Esophagus muscularis mucosa (tissue), 4 donors: ENCODE results near the gene CREB3L2. TPM values are rescaled to one million over a fixed set of nuclear protein-coding genes. Genes with fewer than 3 reads are reported as not detected.
A peak's percentile ranks its signal among the peaks of the same experiment; 100 is the strongest.

Experiments used
- DNase-seq: peaks from one replicate; pipeline ENCODE4 v3.0.0-alpha.2; 2017; ENCODE audit errors: extremely low spot score
- H3K27ac ChIP-seq, 4 donors: fragments of 200-600 bp; sonication (generic); replicated peaks in 1 of 4; 1 replicate in 3 of 4; 2 replicates in 1 of 4; pipeline ENCODE4 v1.5.1; 2016 to 2019; ENCODE audit warnings: mild to moderate bottlenecking in 1 of 4
- H3K27me3 ChIP-seq, 4 donors: fragments of 200-600 bp; sonication (generic); one replicate each; pipeline versions ENCODE4 v1.5.1 to v1.6.0; 2016 to 2019
- H3K36me3 ChIP-seq, 4 donors: fragments of 200-600 bp; sonication (generic); one replicate each; pipeline ENCODE4 v1.5.1; 2016 to 2019
- H3K4me1 ChIP-seq, 4 donors: fragments of 200-600 bp; sonication (generic); one replicate each; pipeline ENCODE4 v1.5.1; 2016 to 2019
- H3K4me3 ChIP-seq, 4 donors: fragments of 200-600 bp; sonication (generic); 1 replicate in 2 of 4; 2 replicates in 2 of 4; pipeline ENCODE4 v1.5.1; 2016 to 2019; ENCODE audit warnings: mild to moderate bottlenecking in 4 of 4, moderate library complexity in 1 of 4
- H3K9me3 ChIP-seq, 4 donors: fragments of 200-600 bp; sonication (generic); 1 replicate in 3 of 4; 2 replicates in 1 of 4; pipeline ENCODE4 v1.5.1; 2016 to 2019
- EP300 ChIP-seq: sonication (generic); formaldehyde crosslinking; IDR thresholded peaks from one replicate; pipeline ENCODE4 v1.6.1; 2017; ENCODE audit warnings: antibody characterized with exemption
- POLR2A ChIP-seq: fragments of 450-650 bp; IDR thresholded peaks from one replicate; pipeline ENCODE4 v1.6.1; 2017; ENCODE audit warnings: antibody characterized with exemption, moderate library complexity, mild to moderate bottlenecking, low read depth
- POLR2AphosphoS5 ChIP-seq, 2 donors: sonication (generic); formaldehyde crosslinking; IDR thresholded peaks; one replicate each; pipeline ENCODE4 v1.6.1; 2017; ENCODE audit warnings: antibody characterized with exemption in 2 of 2
- WGBS: methylation state at CpG from one replicate; pipeline ENCODE4 v1.1.5; 2018; 5-methylcytosine and 5-hydroxymethylcytosine counted together
- intact Hi-C: fragments of 100-400 bp; cut with DNase I; formaldehyde crosslinking; loops from one replicate; pipeline ENCODE4 v1.15.1; 2023
- total RNA-seq, 4 donors: library from RNA; depleted of rRNA; stranded (reverse); fragments of >200 nt; gene quantifications; one replicate each; pipeline versions ENCODE4 v1.1.0 to v1.2.1, GENCODE V29; 2016
- TF ChIP-seq, protein P1 (sequence below), 3 experiments: fragments of 200-600 bp in 2 of 3; fragments of 450-650 bp in 1 of 3; sonication (generic) in 2 of 3; IDR thresholded peaks; one replicate each; pipeline ENCODE4 v1.5.1; 2017 to 2019; ENCODE audit warnings: antibody characterized with exemption in 3 of 3, mild to moderate bottlenecking in 2 of 3, moderate library complexity in 1 of 3

CREB3L2 gene
- total RNA-seq, 4 donors from 2014 or later, result 29.2 to 43.4 (median 37.1) TPM

DNA sequence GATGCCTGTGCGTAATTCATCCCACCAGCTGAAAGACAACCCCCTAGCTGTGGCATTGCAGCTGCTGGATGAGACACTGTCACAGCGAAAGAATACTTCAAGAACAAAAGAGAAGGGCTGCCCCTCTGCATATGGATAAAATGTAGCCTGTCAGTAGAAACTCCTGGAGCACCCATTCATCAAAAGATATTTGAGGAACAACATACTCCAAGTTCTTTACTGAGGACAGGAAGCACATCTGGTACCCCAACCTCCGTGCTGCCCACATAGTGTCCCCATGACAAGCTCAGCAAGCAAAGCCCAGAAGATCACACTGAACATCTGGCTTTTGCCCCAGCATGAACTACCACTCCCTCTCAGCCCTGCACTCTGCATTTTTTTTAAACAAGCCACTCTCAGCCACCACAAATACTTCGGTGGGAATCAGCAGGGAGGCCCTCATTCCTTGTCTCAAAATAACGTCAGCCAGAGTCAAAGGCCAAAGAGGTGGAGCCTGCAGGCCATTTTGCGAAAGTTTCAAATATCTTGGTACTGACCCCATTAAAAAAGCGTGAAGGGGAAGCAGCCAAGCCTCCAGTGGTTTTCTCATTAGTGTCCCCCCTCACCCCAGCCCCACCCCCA lies 1.7 kb downstream of the CREB3L2 start:
- peak overlapping the region; percentile 73 to 95 (median 86) for H3K4me3 ChIP-seq
- intact Hi-C loops, result loop anchor here (5.0 kb wide), 1 partner anchor 68 kb away; no protein-coding TSS in a partner anchor
- peak overlapping the region; percentile 93 to 98 (median 94) for H3K27ac ChIP-seq
- peak; percentile 64 to 66 for TF ChIP-seq POLR2AphosphoS5 (IDR thresholded peaks at IDR 0.05)
- TF ChIP-seq POLR2A, result no peak
- TF ChIP-seq, protein P1, sequence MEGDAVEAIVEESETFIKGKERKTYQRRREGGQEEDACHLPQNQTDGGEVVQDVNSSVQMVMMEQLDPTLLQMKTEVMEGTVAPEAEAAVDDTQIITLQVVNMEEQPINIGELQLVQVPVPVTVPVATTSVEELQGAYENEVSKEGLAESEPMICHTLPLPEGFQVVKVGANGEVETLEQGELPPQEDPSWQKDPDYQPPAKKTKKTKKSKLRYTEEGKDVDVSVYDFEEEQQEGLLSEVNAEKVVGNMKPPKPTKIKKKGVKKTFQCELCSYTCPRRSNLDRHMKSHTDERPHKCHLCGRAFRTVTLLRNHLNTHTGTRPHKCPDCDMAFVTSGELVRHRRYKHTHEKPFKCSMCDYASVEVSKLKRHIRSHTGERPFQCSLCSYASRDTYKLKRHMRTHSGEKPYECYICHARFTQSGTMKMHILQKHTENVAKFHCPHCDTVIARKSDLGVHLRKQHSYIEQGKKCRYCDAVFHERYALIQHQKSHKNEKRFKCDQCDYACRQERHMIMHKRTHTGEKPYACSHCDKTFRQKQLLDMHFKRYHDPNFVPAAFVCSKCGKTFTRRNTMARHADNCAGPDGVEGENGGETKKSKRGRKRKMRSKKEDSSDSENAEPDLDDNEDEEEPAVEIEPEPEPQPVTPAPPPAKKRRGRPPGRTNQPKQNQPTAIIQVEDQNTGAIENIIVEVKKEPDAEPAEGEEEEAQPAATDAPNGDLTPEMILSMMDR (IDR thresholded peaks at IDR 0.05), result peak in 1 of 3 experiments; percentile 9
- TF ChIP-seq EP300, result no peak
- no peaks in the 10 kb centered on the region for H3K9me3 ChIP-seq
- DNase-seq, result no peak
- WGBS, result 6% methylated on average over 7 of the region's 7 CpGs
- H3K4me1 ChIP-seq, result peaks cover 42 to 58% (median 53%) of the 10 kb centered on the region in 4 donors
- H3K27me3 ChIP-seq, result no peaks in the 10 kb centered on the region
- H3K36me3 ChIP-seq, result no peaks in the 10 kb centered on the region

DNA sequence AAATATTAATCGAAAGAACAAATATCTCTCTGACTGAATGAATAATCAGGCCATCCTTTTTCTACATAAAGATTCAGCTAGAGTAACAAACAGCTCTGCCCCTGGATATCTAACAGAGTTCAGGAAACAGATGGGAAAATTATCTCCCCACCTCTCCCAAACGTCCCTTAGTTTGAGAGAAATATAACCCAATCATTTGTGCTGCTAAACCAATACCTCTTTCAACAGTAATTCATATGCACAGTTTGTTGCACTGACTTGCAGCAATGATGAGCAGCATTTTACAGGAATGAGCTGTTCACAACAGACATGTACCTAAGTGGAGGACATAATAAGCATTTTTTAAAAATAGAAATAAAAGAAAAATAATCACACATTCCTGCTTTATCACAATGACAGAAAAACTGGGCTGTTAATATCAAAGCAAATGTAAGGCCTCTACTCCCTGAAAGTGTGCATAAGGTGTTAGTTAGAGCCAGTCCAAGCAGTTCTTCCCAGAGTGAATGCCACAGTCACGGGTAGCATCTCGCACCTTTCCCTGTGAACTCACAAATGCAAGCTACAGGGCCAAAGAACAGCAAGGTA lies 2.3 kb downstream of the CREB3L2 start:
- no peaks in the 10 kb centered on the region for H3K36me3 ChIP-seq
- TF ChIP-seq, protein P1 (IDR thresholded peaks at IDR 0.05), result no peak
- no peak for TF ChIP-seq EP300
- peak overlapping the region; percentile 93 to 98 (median 94) for H3K27ac ChIP-seq
- H3K27me3 ChIP-seq, result no peaks in the 10 kb centered on the region
- peak overlapping the region; percentile 73 to 95 (median 86) for H3K4me3 ChIP-seq
- DNase-seq, result no peak
- 25% methylated on average over 4 of the region's 4 CpGs for WGBS
- H3K9me3 ChIP-seq, result no peaks in the 10 kb centered on the region
- intact Hi-C loops, result loop anchor here (5.0 kb wide), 1 partner anchor 67 kb away; no protein-coding TSS in a partner anchor
- peaks cover 42 to 62% (median 57%) of the 10 kb centered on the region in 4 donors for H3K4me1 ChIP-seq

- no peaks in the 10 kb centered on the region for H3K36me3 ChIP-seq
- DNase-seq, result no peak
- whole genome bisulfite sequencing, result 0% methylated on average over 1 of the region's 1 CpG
- H3K4me1 ChIP-seq, result peaks cover 46 to 75% (median 68%) of the 10 kb centered on the region in 4 donors
- peak overlapping the region; percentile 1 to 95 (median 15) for H3K4me3 ChIP-seq
- H3K27ac ChIP-seq, result peak overlapping the region; percentile 93 to 98 (median 94)
- no peak for TF ChIP-seq POLR2AphosphoS5 (IDR thresholded peaks at IDR 0.05)
- TF ChIP-seq POLR2A, result no peak
- TF ChIP-seq EP300, result no peak
- TF ChIP-seq, protein P1 (IDR thresholded peaks at IDR 0.05), result no peak
- intact Hi-C loops, result no loop called here
- no peaks in the 10 kb centered on the region for H3K9me3 ChIP-seq
- H3K27me3 ChIP-seq, result no peaks in the 10 kb centered on the region
Measured at GRCh38 chr7:137998250-137998649, 3.6 kb downstream of the CREB3L2 start.

DNA sequence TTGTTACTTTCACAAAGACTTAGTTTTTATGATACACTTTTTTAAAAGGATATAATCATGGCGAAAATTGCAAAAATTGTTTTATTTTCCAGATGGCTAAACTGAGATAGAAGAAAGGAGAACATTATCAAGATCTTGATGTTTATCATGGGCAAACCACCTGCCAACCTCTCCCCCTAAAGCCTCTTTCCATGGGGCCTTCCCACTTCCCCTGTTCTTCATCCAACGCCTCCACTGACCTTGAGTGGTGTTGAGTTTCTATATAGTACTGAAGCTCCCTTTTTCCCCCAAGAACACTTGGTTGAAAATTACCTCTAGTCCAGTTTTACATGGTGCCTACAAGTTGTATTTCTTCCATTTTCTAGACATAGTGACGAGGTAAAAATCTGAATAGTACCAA lies 5.0 kb downstream of the CREB3L2 start:
- H3K36me3 ChIP-seq, result no peaks in the 10 kb centered on the region
- intact Hi-C loops, result no loop called here
- H3K27ac ChIP-seq, result peak overlapping the region in 3 of 4 donors; percentile 54 to 93 (median 65)
- 45% methylated on average over 3 of the region's 3 CpGs for WGBS
- H3K4me1 ChIP-seq, result peaks cover 54 to 86% (median 79%) of the 10 kb centered on the region in 4 donors
- H3K4me3 ChIP-seq, result no peak overlapping the region
- DNase-seq, result no peak
- H3K27me3 ChIP-seq, result no peaks in the 10 kb centered on the region
- TF ChIP-seq EP300 (no peak), POLR2A (no peak), POLR2AphosphoS5 (IDR thresholded peaks at IDR 0.05) (no peak)
- TF ChIP-seq, protein P1 (IDR thresholded peaks at IDR 0.05), result no peak
- no peaks in the 10 kb centered on the region for H3K9me3 ChIP-seq
